B cell (primary cell): ENCODE results near the gene GPATCH3.

Experiments
- EZH2 ChIP-seq: IDR thresholded peaks from 2 replicates; pipeline ENCODE4 v1.6.1; 2012; ENCODE audit warnings: borderline replicate concordance, low read depth, mild to moderate bottlenecking, moderate library complexity, low read length; ENCODE audit not compliant: insufficient read depth, poor library complexity, severe bottlenecking
- TF ChIP-seq, protein P1 (sequence below): fragments of 200-600 bp; IDR thresholded peaks from one replicate; pipeline ENCODE4 v1.8.0; 2022; ENCODE audit warnings: antibody characterized with exemption, mild to moderate bottlenecking

DNA sequence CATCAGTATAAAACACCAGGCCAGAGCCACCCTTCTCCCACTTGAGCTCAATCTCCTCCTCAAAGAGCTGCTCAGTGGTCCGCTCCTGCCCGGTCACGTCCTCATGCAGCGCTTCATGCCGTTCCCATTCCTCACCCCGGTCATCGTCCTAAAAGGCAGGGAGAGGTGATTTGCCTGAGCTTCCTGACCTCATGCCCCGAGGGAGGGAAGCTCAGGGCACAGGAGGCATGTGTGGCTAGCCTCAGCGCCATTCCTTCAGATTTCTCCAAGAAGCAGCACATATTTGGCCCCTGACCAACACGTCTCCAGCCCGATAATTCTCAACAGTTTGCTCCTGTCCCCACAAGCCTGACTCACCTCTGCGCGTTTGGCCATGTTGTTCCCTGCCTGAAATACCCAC, 6.0 kb downstream of the GPATCH3 start:
- TF ChIP-seq, protein P1, sequence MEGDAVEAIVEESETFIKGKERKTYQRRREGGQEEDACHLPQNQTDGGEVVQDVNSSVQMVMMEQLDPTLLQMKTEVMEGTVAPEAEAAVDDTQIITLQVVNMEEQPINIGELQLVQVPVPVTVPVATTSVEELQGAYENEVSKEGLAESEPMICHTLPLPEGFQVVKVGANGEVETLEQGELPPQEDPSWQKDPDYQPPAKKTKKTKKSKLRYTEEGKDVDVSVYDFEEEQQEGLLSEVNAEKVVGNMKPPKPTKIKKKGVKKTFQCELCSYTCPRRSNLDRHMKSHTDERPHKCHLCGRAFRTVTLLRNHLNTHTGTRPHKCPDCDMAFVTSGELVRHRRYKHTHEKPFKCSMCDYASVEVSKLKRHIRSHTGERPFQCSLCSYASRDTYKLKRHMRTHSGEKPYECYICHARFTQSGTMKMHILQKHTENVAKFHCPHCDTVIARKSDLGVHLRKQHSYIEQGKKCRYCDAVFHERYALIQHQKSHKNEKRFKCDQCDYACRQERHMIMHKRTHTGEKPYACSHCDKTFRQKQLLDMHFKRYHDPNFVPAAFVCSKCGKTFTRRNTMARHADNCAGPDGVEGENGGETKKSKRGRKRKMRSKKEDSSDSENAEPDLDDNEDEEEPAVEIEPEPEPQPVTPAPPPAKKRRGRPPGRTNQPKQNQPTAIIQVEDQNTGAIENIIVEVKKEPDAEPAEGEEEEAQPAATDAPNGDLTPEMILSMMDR: no peak
- TF ChIP-seq EZH2: no peak
